ENCODE measurements around the gene IRGC. TPM values are rescaled to one million over a fixed set of nuclear protein-coding genes. Genes with fewer than 3 reads are reported as not detected.

Gene IRGC
- total and polyA plus RNA-seq, 9 of the 15 experiments (the other 6 are each of a cell fraction or from before 2014, with no cell fraction given) = not detected

DNA sequence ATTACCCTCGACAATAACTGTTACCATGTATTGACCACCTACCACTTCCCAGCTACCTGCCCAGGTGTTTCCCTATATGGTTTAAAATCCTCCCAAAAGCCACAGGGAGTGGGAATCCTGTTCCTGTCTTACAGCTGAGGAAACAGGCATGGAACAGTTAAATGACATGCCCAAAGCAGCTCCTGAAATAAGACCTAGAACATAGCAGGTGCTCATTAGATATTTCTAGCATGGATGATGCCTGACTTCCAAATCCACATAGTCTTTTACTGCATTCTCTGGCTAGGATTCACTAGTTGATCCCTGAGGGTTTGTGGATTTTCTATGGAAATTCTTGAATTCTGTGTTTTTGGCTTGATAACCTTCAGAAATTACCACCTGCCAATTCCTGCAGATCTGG is 51.9 kb downstream of the IRGC start:
- no peak for TF ChIP-seq HNRNPH1 (optimal IDR thresholded peaks at IDR 0.05; ENCODE audit: low read depth, low read length)
- 47% methylated on average over 1 of the region's 1 CpG for WGBS (ENCODE audit: insufficient coverage, low coverage, missing lambda C conversion rate)
- Histone ChIP-seq H2AFZ (ENCODE audit: low read depth, low read length) (no peak overlapping the region), H3K4me3 (no peak overlapping the region), H3K79me2 (ENCODE audit: control insufficient read depth, insufficient read depth, low read length) (peaks cover 12% of the 10 kb centered on the region; the same call in 2 of the 3 replicates), H3K27me3 (ENCODE audit: control insufficient read depth in 2 of 2, insufficient read depth in 2 of 2, low read length in 2 of 2) (no peaks in the 10 kb centered on the region), H3K4me2 (ENCODE audit: insufficient read depth, low read length) (no peak overlapping the region; the same call in 1 of the 2 replicates), H3K4me1 (replicated peaks in 1 of 2; ENCODE audit: control insufficient read depth in 2 of 2, insufficient read depth in 2 of 2, low read length in 2 of 2) (peaks cover 28 to 40% of the 10 kb centered on the region in 2 experiments), H3K9me3 (replicated peaks; ENCODE audit: control insufficient read depth, insufficient read depth, low read depth, low read length) (no peaks in the 10 kb centered on the region), H3K9ac (ENCODE audit: insufficient read depth in 1 of 2, low read depth in 2 of 2, low read length in 2 of 2) (0 out of 4 replicates have a peak overlapping the region, but pooled peaks of 1 of the 2 experiments have one; percentile 29), H4K20me1 (replicated peaks; ENCODE audit: control insufficient read depth, insufficient read depth, low read length) (no peaks in the 10 kb centered on the region), H3K36me3 (ENCODE audit: control insufficient read depth, insufficient read depth, low read length) (peaks cover 61% of the 10 kb centered on the region), H3K27ac (ENCODE audit: extremely low read depth, low read depth, low read length) (no peak overlapping the region), H3K9me1 (ENCODE audit: control insufficient read depth, insufficient read depth, low read length) (peaks cover 4% of the 10 kb centered on the region)
- BruUV-seq (replicated peaks) = no TSS peak
- no peak for ATAC-seq
- FAIRE-seq = no peak
- no peak for DNase-seq (ENCODE audit: extremely low read depth in 1 of 4, low spot score in 3 of 4)
- CTCF ChIA-PET (ENCODE audit: low intra/inter-chr PET ratio) = no interaction called here
- POLR2A ChIA-PET = interaction anchor here (1.2 to 6.3 kb wide), 5 partner anchors 8 to 22 kb away, joined by 3 to 50 read pairs (median 3); partner anchors contain the start of gene SMG9
- intact Hi-C loops (cut with micrococcal nuclease) = no loop called here
- in situ Hi-C loops (cut with MboI) = no loop called here

DNA sequence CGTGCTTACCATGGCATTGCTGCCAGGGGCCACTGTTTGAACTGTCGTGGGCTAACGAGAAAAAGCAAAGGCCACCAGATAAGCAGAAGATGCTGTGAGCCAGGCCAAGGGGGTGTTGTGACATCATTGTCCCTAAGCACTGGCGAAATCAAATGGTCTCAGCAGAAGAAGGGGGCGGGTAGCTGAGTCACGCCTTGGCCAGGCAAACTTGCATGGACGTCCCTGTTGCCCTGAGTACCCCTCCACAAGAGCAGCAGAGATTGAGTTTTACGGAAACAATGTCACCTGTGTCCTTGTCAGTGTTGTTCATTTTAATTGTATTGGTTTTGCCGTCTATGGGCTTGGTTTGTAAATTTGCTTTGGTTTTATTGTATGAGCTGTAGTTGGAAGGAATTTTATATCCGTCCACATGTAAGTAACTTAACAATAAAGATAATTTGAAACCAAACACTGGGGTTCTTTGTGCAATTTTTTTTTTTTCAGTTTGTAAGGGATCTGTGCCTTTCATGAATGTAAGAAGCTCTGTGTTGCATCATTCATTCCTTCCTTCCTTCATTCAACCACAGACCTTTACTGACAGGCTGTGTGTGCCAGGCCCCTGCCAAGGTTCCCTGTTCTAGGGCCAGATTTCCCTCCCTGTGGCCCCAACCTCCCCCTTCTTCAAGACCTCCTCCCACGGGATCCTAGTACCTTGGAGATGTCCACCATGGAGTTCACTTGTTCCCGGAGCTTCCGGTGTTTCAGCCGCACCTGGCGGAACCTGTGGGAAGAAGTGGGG is 52.6 kb downstream of the IRGC start:
- peaks cover 34 to 45% of the 10 kb centered on the region in 2 experiments for H3K4me1 ChIP-seq (replicated peaks in 1 of 2; ENCODE audit: control insufficient read depth in 2 of 2, insufficient read depth in 2 of 2, low read length in 2 of 2)
- TF ChIP-seq, protein P1, sequence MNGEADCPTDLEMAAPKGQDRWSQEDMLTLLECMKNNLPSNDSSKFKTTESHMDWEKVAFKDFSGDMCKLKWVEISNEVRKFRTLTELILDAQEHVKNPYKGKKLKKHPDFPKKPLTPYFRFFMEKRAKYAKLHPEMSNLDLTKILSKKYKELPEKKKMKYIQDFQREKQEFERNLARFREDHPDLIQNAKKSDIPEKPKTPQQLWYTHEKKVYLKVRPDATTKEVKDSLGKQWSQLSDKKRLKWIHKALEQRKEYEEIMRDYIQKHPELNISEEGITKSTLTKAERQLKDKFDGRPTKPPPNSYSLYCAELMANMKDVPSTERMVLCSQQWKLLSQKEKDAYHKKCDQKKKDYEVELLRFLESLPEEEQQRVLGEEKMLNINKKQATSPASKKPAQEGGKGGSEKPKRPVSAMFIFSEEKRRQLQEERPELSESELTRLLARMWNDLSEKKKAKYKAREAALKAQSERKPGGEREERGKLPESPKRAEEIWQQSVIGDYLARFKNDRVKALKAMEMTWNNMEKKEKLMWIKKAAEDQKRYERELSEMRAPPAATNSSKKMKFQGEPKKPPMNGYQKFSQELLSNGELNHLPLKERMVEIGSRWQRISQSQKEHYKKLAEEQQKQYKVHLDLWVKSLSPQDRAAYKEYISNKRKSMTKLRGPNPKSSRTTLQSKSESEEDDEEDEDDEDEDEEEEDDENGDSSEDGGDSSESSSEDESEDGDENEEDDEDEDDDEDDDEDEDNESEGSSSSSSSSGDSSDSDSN (IDR thresholded peaks at IDR 0.05; ENCODE audit: borderline replicate concordance in 1 of 2, low read depth in 2 of 2, low read length in 2 of 2) = no peak
- TF ChIP-seq KDM1A (IDR thresholded peaks at IDR 0.05) = peak; percentile 48 to 51; a peak in 2 of 4 replicates
- TF ChIP-seq ARID1B (IDR thresholded peaks at IDR 0.05) = peak; percentile 54; the same call in 1 of the 2 replicates
- TF ChIP-seq MCM3 (IDR thresholded peaks at IDR 0.05) = no peak
- no peak for TF ChIP-seq HDAC6 (IDR thresholded peaks at IDR 0.05; ENCODE audit: low read depth, low read length)
- TF ChIP-seq, protein P2, sequence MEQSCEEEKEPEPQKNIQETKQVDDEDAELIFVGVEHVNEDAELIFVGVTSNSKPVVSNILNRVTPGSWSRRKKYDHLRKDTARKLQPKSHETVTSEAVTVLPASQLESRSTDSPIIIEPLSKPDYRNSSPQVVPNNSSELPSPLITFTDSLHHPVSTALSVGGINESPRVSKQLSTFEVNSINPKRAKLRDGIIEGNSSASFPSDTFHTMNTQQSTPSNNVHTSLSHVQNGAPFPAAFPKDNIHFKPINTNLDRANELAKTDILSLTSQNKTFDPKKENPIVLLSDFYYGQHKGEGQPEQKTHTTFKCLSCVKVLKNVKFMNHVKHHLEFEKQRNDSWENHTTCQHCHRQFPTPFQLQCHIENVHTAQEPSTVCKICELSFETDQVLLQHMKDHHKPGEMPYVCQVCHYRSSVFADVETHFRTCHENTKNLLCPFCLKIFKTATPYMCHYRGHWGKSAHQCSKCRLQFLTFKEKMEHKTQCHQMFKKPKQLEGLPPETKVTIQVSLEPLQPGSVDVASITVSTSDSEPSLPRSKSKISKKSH (CRISPR knock-in tag; IDR thresholded peaks at IDR 0.05) = no peak
- TF ChIP-seq EGR1 (conservative IDR thresholded peaks at IDR 0.05) = peak; percentile 86
- no peak for TF ChIP-seq KHSRP (IDR thresholded peaks at IDR 0.05)
- TF ChIP-seq RBFOX2 (IDR thresholded peaks at IDR 0.05; ENCODE audit: low read depth, low read length) = no peak
- TF ChIP-seq TCFL5 (CRISPR knock-in tag; conservative IDR thresholded peaks at IDR 0.05) = no peak

More for the DNA sequence above, 52.6 kb downstream of the IRGC start:
- no peak for ATAC-seq
- Histone ChIP-seq H3K9me3 (replicated peaks; ENCODE audit: control insufficient read depth, insufficient read depth, low read depth, low read length) (no peaks in the 10 kb centered on the region), H3K9ac (ENCODE audit: insufficient read depth in 1 of 2, low read depth in 2 of 2, low read length in 2 of 2) (peak overlapping the region in 1 of 2 experiments; percentile 29; a peak in 1 of 4 replicates), H3K4me2 (ENCODE audit: insufficient read depth, low read length) (no peak overlapping the region; the same call in 1 of the 2 replicates), H3K9me1 (ENCODE audit: control insufficient read depth, insufficient read depth, low read length) (peaks cover 4% of the 10 kb centered on the region), H3K27ac (ENCODE audit: extremely low read depth, low read depth, low read length) (peak overlapping the region; percentile 21; the same call in 1 of the 3 replicates), H4K20me1 (replicated peaks; ENCODE audit: control insufficient read depth, insufficient read depth, low read length) (no peaks in the 10 kb centered on the region), H3K36me3 (ENCODE audit: control insufficient read depth, insufficient read depth, low read length) (peaks cover 65% of the 10 kb centered on the region), H3K27me3 (ENCODE audit: control insufficient read depth in 2 of 2, insufficient read depth in 2 of 2, low read length in 2 of 2) (no peaks in the 10 kb centered on the region), H3K4me3 (no peak overlapping the region), H2AFZ (ENCODE audit: low read depth, low read length) (no peak overlapping the region), H3K79me2 (ENCODE audit: control insufficient read depth, insufficient read depth, low read length) (peaks cover 19% of the 10 kb centered on the region)
- peak in 2 of 4 experiments; percentile 34 to 69 for DNase-seq (ENCODE audit: extremely low read depth in 1 of 4, low spot score in 3 of 4)
- CTCF ChIA-PET (ENCODE audit: low intra/inter-chr PET ratio) = interaction anchor here (0.6 kb wide), 1 partner anchor 17 kb away, joined by 3 read pairs; no protein-coding TSS in a partner anchor
- in situ Hi-C loops (cut with MboI) = no loop called here
- POLR2A ChIA-PET = interaction anchor here (0.7 to 6.3 kb wide), 6 partner anchors 9 to 175 kb away, joined by 3 to 50 read pairs (median 3); partner anchors contain the start of gene SMG9
- WGBS (ENCODE audit: insufficient coverage, low coverage, missing lambda C conversion rate) = 49% methylated on average over 14 of the region's 15 CpGs
- no TSS peak for BruUV-seq (replicated peaks)
- intact Hi-C loops (cut with micrococcal nuclease) = no loop called here
- FAIRE-seq = peak; percentile 90

Data from K562 (cell line).